Pons (tissue), 1 donor: ENCODE results near the gene USHBP1.

Source experiments
- DNase-seq: peaks from one replicate; pipeline ENCODE4 v3.0.0-alpha.2; 2016; ENCODE audit warnings: low spot score

The USHBP1 gene

DNA sequence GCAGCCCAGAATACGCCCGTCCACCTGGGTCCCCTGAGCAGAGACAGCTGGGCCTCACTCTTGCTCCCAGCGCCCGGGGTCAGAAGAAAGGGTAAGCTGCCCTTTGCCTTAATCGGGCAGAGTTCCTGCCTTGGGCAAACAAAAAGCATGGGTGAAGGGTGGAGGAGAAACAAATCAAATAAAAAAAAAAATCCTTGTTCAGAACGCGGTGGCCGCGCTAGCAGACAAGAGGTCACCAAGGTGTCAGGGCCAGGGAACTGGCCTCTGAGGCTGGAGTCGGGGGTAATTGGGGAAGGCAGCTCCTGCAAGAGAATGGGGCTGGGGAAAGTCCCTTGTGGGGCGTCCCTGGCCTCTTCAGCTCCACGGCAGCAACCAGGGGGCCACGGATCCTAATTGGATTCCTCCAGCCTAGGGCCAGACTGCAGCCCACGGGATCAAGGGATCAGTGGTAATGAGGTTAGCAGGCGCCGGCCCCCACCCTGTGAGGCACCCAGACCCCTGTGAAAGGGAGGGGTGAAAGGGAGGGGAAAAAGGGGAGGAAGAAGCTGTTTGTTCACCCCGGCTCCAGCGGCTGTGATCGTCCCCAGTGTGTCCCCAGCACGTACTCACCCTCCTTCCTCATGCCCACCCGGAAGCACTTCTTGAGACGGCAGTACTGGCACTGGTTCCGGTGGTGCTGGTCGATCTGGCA lies 24.3 kb downstream of the USHBP1 start:
- DNase-seq = no peak

DNA sequence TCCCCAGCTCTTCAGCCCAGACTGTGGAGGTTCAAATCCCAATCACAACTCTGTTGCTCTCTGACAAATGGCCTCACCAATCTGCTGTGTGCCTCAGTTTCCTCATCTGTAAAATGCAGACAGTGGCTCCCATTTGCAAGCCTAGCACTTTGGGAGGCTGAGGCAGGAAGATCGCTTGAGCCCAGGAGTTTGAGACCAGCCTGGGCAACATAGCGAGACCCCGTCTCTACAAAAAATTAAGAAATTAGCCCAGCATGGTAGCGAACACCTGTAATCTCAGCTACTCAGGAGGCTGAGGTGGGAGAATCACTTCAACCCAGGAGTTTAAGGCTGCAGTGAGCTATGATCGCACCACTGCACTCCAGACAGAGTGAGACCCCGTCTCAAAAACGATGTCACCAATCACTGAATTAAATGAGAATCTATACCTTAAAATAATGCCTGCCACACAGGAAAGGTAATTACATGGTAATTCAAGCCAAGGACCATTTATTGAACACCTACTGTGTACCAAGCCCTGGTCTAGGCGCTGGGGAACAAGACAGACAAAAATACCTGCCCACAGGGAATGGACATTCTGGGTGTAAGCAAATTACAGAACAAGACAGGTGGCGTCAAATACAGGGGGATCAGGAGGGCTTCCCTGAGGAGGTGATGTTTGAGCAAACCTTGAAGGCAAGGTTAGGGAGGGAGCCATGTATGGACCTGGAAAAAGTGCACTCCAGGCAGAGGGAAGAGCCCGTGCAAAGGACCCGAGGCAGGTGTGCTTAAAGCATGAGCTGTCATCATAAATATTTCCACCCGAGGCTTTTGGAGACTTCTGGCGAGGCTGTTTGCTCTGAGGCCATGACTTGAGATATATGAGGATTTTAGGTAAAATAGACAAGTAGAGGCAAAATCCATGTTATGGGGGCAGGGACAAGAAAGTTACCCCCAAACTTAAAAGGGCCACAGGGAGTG lies 26.5 kb downstream of the USHBP1 start:
- no peak for DNase-seq

DNA sequence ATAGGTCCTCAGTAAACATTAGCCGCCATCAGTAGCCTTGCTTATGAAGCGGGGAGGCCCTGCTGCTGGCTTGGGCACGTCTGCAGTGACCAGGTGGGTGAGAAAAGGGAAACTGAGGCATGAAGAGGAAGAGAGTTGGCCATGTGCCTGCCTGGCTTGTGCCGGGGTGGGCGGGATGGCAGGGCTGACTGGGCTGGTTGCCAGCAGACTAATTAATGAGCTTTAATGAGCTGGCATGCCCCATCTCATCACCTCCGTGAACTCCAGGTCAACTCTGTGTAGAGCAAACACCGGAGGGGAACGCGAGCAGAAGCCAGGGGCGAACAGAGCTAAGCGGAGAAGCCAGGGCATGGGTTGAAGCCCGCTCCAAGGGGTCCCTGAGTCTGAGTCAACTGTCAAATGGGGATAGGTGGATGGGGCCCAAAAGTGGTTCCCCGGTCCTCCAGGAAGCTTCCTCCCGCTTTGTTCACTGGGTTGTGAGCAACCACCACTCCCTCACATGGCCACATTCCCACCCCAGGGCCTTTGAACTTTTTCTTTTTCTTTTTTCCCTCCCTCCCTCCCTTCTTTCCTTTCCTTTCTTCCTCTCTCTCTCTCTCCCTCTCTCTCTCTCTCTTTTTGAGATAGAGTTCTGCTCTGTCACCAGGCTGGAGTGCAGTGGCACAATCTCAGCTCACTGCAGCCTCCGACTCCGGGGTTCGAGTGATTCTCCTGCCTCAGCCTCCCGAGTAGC lies 27.6 kb downstream of the USHBP1 start:
- DNase-seq = no peak

DNA sequence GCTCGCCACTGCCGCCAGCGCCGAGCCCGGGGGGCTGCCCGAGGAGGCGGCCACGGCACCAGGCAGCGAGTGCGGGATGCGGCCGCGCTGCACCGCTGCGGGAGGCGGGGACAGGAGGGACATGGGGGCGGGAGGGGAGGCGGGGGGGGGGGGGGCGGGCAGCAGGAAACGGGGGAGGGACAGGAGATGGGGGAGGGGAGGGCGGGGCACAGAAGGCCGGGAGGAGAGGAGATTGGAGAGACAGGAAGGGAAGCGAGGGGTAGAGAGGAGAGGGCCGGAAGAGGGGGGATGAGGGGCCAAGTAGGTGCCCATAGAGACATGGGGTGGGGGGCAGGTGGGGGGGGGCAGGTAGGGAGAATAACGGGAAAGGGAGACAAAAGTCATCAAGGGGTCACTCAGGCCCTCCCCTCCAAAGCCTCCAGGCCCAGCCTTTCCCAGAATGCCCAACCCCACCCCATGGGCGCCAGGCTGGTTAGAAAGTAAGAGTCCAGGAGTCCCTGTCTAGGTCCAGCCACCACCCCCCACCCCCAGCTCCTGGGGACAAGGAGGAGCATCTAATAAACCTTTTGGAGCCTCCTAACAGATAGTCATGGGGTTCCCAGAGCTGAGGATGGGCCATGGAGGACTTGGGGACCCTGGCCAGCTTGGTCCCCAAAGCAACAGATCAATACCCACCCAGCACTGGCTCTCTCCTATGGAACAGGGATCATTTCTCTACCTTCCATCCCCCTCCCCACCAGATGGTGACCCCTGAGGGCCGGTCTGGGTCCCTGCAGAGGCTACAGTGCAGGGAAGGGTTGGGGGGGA lies 28.4 kb downstream of the USHBP1 start:
- no peak for DNase-seq

DNA sequence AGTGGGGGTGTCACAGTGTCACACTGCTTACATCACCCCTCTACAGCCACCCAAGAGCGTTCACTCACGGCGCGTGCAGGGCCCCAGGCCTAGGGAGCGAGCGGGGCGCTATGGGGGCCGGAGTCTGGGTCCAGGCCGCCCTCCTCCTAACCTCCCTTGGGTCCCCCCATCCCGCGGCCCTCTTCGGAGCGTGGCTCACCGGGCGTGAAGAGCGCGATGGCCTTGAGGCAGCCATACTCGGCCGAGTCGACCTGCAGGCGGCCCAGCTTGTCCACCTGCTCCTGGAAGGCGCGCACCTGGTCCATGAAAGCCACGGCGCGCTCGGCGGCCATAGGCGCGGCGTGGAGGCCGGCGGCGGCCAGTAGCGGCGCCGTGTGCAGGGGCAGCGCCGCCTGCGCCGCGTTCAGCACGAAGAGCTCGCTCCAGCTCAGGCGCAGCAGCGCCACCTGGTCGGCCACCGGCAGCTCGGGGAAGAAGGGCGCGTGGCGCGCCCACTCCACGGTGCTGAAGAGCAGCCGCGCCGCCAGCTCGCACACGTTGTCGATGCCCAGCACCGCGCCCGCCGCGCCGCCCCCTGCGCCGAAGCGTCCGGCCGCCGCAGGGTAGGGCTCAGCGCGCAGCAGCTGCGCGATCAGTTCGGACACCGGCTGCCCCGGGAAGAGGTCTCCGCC lies 29.1 kb downstream of the USHBP1 start:
- peak; percentile 43 for DNase-seq

GRCh38 chr19:17234911-17235299 lies 29.6 kb downstream of the USHBP1 start:
- no peak for DNase-seq

GRCh38 chr19:17232258-17232657 lies 32.3 kb downstream of the USHBP1 start:
- no peak for DNase-seq

GRCh38 chr19:17229890-17230289 lies 34.7 kb downstream of the USHBP1 start:
- no peak for DNase-seq

- DNase-seq = no peak
Observed at GRCh38 chr19:17227798-17228367, 36.7 kb downstream of the USHBP1 start.

DNA sequence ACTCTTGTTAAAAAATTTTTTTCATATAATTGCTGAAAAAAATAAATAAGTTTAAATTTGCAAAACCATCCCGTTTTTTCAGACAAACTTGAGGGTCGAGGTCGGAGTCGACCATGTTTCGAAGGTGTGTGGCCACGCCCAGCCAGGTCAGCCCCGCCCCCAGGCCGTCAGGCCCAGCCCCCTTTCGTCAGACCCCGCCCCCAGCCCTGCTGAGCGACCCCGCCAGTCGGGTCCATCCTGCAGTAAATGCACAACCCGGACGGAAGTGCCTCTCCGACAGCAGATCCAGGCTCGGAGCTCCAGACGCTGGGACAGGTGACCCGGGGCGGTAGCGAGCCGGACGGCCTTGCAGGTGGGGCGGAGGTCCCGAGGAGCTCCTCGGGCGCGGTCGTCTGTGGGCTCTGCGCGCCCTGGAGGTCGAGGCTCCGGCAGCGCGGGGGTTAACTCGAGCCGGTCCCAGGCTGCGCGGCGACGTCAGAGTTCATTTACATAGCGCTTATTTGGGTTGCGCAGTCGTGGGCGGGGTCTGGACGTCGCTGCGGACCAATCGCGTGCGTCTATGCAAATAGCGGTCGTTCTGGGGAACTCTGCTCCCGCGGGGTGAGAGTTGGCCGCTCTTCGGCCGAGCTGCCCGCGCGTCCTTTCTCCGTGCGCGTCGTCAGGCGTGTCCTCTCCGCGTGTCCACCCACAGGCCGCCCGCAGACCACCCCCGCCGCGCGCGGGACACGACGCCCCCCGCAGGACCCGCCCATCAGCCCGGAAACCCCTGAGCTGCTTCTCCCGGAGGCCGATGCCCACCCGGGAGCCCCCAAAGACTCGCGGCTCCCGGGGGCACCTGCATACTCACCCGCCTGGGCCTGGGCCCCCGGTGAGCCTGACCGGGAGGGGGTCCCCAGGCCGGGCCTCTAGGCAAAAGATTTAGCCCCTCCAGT lies 38.3 kb downstream of the USHBP1 start, which contains the start of gene OCEL1:
Gene OCEL1 (plus strand): TSS at position 225 of the 932 bp plus-strand sequence. CDS start 22 bp downstream, at position 247.
- peak; percentile 98 for DNase-seq

DNA sequence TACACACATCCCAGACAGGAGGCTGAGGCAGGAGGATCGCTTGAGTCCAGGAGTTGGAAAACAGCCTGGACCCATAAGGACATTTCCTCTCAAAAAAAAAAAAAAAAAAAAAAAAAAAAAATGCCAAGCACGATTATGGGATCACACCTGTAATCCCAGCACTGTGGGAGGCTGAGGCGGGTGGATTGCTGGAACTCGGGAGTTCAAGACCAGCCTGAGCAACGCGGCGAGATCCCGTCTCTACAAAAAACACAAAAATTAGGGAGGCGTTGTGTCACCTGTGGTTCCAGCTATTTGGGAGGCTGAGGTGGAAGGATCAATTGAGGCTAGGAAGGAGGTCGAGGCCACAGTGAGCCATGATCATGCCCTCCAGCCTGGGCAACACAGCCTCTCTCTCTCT lies 39.5 kb downstream of the USHBP1 start:
- DNase-seq = no peak

DNA sequence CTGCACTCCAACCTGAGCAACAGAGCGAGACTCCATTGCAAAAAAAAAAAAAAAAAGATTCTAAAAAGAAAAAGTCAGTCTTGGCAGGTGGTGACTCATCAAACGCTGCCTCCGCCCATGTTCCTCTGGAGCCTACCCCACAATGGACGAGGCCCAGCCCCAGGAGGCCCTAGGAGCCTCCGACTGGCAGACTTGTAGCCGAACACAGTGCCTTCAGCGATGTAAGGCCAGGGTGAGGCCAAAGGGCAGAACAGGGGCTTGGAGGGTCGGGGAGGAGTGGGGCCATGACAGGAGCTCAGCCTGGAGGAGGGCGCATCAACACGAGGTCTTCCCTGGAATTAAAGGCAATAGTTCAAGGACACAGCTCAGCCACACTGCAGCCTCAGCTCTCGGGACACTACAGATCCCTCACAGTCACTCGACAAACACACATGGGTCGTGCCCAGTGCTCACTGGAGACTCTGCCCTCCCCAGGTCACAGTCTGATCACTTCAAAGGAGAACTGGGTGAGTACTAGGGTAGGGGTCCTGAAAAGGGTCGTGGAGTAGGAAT lies 44.3 kb downstream of the USHBP1 start:
- DNase-seq = no peak

DNA sequence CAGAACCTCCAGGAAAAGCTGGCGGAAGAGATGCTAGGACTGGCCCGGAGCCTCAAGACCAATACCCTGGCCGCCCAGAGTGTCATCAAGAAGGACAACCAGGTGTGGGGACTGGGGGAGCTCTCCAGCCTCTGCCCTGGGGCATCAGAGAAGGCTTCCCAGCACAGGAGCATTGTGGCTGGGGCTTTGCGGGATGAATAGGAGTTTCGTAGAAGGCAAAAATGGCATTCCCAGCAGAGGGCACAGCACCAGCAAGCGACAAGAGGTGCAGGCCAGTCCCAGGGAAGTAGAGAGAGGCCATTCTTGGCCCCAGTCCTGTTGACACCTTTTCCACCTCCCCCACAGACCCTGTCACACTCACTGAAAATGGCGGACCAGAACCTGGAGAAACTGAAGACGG lies 45.3 kb downstream of the USHBP1 start:
- no peak for DNase-seq

GRCh38 chr19:17216058-17216670 lies 48.4 kb downstream of the USHBP1 start:
- no peak for DNase-seq

DNA sequence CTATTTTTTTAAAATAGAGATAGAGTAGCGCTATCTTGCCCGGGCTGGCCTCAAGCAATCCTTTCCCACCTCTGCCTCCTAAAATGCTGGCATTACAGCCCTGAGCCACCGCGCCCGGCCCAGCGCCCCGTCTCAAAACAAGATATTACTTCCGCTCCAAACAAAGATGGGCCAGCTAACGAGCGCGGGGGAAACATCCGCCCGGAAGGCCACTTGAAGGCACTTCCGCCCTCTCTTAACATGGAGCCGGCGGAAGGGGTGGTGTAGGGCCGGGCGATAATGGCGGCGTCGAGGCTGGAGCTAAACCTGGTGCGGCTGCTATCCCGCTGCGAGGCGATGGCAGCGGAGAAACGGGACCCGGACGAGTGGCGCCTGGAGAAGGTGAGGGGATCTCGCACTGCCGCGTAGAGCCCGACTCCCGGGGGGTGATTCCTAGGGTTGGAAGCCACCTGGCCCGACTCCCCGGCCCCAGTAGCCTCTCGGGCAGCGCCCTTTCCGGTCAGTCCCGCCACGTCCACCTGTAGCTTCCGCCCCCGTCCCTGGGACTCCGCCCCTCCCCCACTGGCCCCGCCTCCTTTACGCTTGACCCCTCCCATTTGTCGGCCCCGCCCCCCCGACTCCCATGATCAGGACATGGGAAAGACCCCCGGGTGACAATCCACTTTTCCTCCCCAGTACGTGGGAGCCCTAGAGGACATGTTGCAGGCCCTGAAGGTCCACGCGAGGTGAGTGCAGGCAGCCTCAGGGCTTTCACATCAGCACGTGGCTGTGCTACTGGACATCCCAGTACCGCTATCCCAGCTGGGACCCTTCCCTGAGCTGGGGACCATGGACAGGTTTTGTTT lies 49.2 kb downstream of the USHBP1 start, which contains the start of gene USE1:
Gene USE1 (plus strand): TSS at position 231 of the 845 bp plus-strand sequence. CDS start 49 bp downstream, at position 280.
- DNase-seq = peak; percentile 89

DNA sequence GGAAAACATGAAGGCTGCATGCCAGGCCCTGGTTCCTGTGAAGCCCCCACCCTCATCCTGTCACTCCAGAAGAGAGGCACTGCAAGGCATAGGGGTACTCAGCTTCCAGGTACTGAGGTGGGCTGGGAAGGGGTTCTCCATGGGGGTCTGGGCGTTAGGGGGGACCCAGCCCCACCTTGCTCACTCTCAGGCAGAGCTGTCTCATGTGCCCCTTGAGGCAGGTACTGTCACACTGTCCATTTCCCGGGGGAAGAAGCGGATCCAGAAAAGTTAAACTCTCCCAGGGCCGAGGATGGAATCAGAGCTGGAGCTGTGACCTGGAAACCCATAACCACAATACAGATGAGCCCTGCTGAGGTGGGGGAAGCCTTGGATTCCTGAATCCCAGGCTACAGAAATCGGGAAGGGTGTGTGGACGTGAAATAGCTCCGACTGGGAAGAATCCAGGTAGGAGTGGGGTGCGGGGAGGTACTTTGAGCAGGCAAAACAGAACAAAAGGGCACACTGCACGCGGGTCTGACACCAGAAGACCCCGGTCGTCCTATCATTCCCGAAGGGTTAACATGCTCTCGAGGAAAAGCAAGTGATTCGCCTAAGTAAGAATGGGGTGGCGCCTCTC lies 49.9 kb downstream of the USHBP1 start:
- no peak for DNase-seq

DNA sequence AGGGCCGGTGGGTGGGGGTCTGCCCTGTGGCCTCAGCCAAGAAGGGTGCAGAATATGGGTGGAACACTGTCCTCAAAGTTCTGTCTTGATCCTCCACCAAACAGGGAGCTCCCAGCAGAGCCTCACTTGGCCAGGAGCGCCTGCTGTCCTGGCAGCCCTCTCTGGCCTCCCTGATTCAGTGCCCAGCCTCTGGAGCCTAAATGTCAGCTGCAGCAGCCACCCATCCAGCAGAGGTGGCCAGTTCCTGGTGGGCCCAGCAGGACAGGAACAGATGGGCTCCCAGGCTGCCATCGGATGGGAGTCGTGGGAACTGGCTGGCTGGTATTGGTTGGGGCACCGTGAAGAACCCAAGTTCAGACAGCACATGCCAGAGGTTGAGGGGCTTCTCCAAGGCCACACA lies 51.2 kb downstream of the USHBP1 start:
- no peak for DNase-seq
